HepG2 (cell line): Measurements from ENCODE around the gene KMT2D. TPM values are rescaled to one million over a fixed set of nuclear protein-coding genes. Genes with fewer than 3 reads are reported as not detected.

Experiments used
- ATAC-seq: fragments of 200-7000 bp; cut with Tn5 transposase; 3 replicates; pipeline ENCODE4 v1.9.1; 2020; ENCODE audit warnings: mild to moderate bottlenecking, moderate library complexity
- BruUV-seq: library from RNA; stranded (reverse); fragments of 400-500 nt; replicated peaks from 2 replicates; lab custom pipeline; 2021; lab: Mats Ljungman, UMichigan
- CTCF ChIA-PET: fragments of 300-600 bp; formaldehyde crosslinking; extraction: SDS; loops from one replicate; lab custom pipeline; 2021; ENCODE audit warnings: low total read pairs, inconsistent platforms, low intra/inter-chr PET ratio; lab: Yijun Ruan, JAX
- POLR2A ChIA-PET: fragments of 350-600 bp; sonication (Branson Sonifier 250); formaldehyde crosslinking; loops from one replicate; lab custom pipeline; 2020; ENCODE audit warnings: antibody characterized with exemption, inconsistent platforms; lab: Yijun Ruan, JAX
- DNase-seq: peaks from one replicate; pipeline ENCODE4 v3.0.0-alpha.2; 2015; ENCODE audit warnings: low spot score
- FAIRE-seq: peaks from 3 replicates; lab custom pipeline; 2011; peaks lifted over from hg19 to GRCh38; lab: Jason Lieb, UNC
- H2AFZ ChIP-seq: one replicate; pipeline ENCODE4 v1.6.1; 2011; ENCODE audit warnings: low read length, inconsistent platforms
- H3K27ac ChIP-seq: fragments of 300-600 bp; 3 replicates; pipeline ENCODE4 v1.8.0; 2011; ENCODE audit warnings: mixed run types, mild to moderate bottlenecking, mixed read lengths, low read length, inconsistent platforms; ENCODE audit not compliant: insufficient read depth; ENCODE audit errors: extremely low read length
- H3K27me3 ChIP-seq, 2 experiments: fragments of 200-600 bp in 1 of 2; 2 replicates in 1 of 2; 3 replicates in 1 of 2; pipeline versions ENCODE4 v1.6.0 to v1.8.0; 2011; ENCODE audit warnings: low read length in 2 of 2, mild to moderate bottlenecking in 2 of 2, moderate library complexity in 2 of 2, inconsistent platforms in 1 of 2; ENCODE audit not compliant: insufficient read depth in 2 of 2, control insufficient read depth in 1 of 2
- H3K36me3 ChIP-seq, 2 experiments: fragments of 200-600 bp in 1 of 2; replicated peaks in 1 of 2; 2 replicates in 1 of 2; 3 replicates in 1 of 2; pipeline versions ENCODE4 v1.5.1 to v1.8.0; 2011; ENCODE audit warnings: low read length in 2 of 2, inconsistent platforms in 1 of 2; ENCODE audit not compliant: insufficient read depth in 2 of 2, control insufficient read depth in 1 of 2
- H3K4me1 ChIP-seq: 2 replicates; pipeline ENCODE4 v1.5.1; 2012; ENCODE audit warnings: low read length, inconsistent platforms; ENCODE audit not compliant: insufficient read depth
- H3K4me2 ChIP-seq: 2 replicates; pipeline ENCODE4 v1.6.0; 2011; ENCODE audit warnings: low read depth, low read length, inconsistent platforms
- H3K4me3 ChIP-seq, 3 experiments: fragments of 200-600 bp in 1 of 3; sonication (generic), shearing (Covaris generic) in 1 of 3; replicated peaks in 1 of 3; 2 replicates each; pipeline ENCODE4 v1.5.1; 2011 to 2016; ENCODE audit warnings: low read length in 3 of 3, inconsistent platforms in 2 of 3, low read depth in 2 of 3, mild to moderate bottlenecking in 2 of 3, control low read depth in 1 of 3, mixed read lengths in 1 of 3; ENCODE audit not compliant: insufficient read depth in 1 of 3
- H3K79me2 ChIP-seq: one replicate; pipeline ENCODE4 v1.6.1; 2011; ENCODE audit warnings: low read length, inconsistent platforms; ENCODE audit not compliant: insufficient read depth
- H3K9ac ChIP-seq: 2 replicates; pipeline ENCODE4 v1.6.0; 2011; ENCODE audit warnings: mild to moderate bottlenecking, low read depth, low read length, inconsistent platforms; ENCODE audit not compliant: insufficient read depth
- H3K9me3 ChIP-seq: 2 replicates; pipeline ENCODE4 v1.5.1; 2012; ENCODE audit warnings: mild to moderate bottlenecking, low read length
- H4K20me1 ChIP-seq: 2 replicates; pipeline ENCODE4 v1.6.0; 2011; ENCODE audit warnings: inconsistent platforms, mild to moderate bottlenecking, low read length, moderate library complexity; ENCODE audit not compliant: insufficient read depth
- AKAP8 ChIP-seq: sonication (generic); formaldehyde crosslinking; IDR thresholded peaks from 2 replicates; pipeline ENCODE4 v1.5.1; 2020; ENCODE audit warnings: mild to moderate bottlenecking, missing genetic modification reagents
- ARNTL ChIP-seq: sonication (generic); formaldehyde crosslinking; IDR thresholded peaks from 2 replicates; pipeline ENCODE4 v1.4.0; 2020; ENCODE audit warnings: mild to moderate bottlenecking, missing genetic modification reagents
- ATF1 ChIP-seq: IDR thresholded peaks from 2 replicates; pipeline ENCODE4 v1.6.1; 2016; ENCODE audit warnings: mild to moderate bottlenecking, control low read depth
- ATF3 ChIP-seq: sonication (generic); formaldehyde crosslinking; IDR thresholded peaks from 2 replicates; pipeline ENCODE4 v1.4.0; 2020; ENCODE audit warnings: missing genetic modification reagents
- EHMT2 ChIP-seq: fragments of 200-600 bp; sonication (generic); IDR thresholded peaks from 2 replicates; pipeline ENCODE4 v1.7.0; 2017; ENCODE audit warnings: antibody characterized with exemption, low read depth, low read length, borderline replicate concordance
- HMG20B ChIP-seq: conservative IDR thresholded peaks from 2 replicates; pipeline ENCODE4 v1.6.1; 2016; ENCODE audit warnings: missing genetic modification reagents, missing compliant biosample characterization
- NFKBIZ ChIP-seq: IDR thresholded peaks from 2 replicates; pipeline ENCODE4 v1.6.1; 2018; ENCODE audit warnings: missing genetic modification reagents, missing compliant biosample characterization
- PRPF4 ChIP-seq: fragments of 200-400 bp; formaldehyde crosslinking; IDR thresholded peaks from 2 replicates; pipeline ENCODE4 v1.6.1; 2016; ENCODE audit warnings: low read length, low read depth; ENCODE audit not compliant: poor library complexity, severe bottlenecking
- RBM22 ChIP-seq: fragments of 200-400 bp; formaldehyde crosslinking; optimal IDR thresholded peaks from 2 replicates; pipeline ENCODE3; 2017; ENCODE audit warnings: mild to moderate bottlenecking, low read length, moderate library complexity
- TBL1XR1 ChIP-seq: fragments of 150-350 bp; IDR thresholded peaks from 2 replicates; pipeline ENCODE4 v1.6.1; 2014; ENCODE audit warnings: borderline replicate concordance, low read length; ENCODE audit not compliant: partially characterized antibody
- ZNF101 ChIP-seq: sonication (generic); formaldehyde crosslinking; IDR thresholded peaks from 2 replicates; pipeline ENCODE4 v1.4.0; 2020; ENCODE audit warnings: mild to moderate bottlenecking, low read depth, missing genetic modification reagents, borderline replicate concordance
- ZSCAN21 ChIP-seq: sonication (generic); formaldehyde crosslinking; IDR thresholded peaks from 2 replicates; pipeline ENCODE4 v1.8.0; 2022; ENCODE audit warnings: mild to moderate bottlenecking, missing genetic modification reagents, moderate library complexity, borderline replicate concordance
- ZSCAN9 ChIP-seq: IDR thresholded peaks from 2 replicates; pipeline ENCODE4 v1.6.1; 2016; ENCODE audit warnings: borderline replicate concordance
- WGBS: methylation state at CpG from one replicate; pipeline ENCODE4 v1.1.6; 2017; ENCODE audit warnings: low lambda C conversion rate; 5-methylcytosine and 5-hydroxymethylcytosine counted together
- in situ Hi-C: cut with HindIII; loops from 2 replicates; pipeline ENCODE4 v1.10.0; 2017; ENCODE audit warnings: low pct_unique_long_range_greater_than_20kb; ENCODE audit not compliant: extremely low pct_ligation_motif_present
- intact Hi-C: fragments of 100-400 bp; cut with micrococcal nuclease; formaldehyde crosslinking; loops from one replicate; pipeline ENCODE4 v1.10.0; 2022; ENCODE audit not compliant: unreplicated experiment
- polyA plus RNA-seq, 8 experiments: library from polyadenylated mRNA; depleted of rRNA in 3 of 8; stranded (reverse) in 7 of 8; unstranded in 1 of 8; fragments of >200 nt; fragmentation: Illumina TruSeq in 4 of 8; extraction: Trizol in 4 of 8; gene quantifications; 2 replicates each; pipeline versions ENCODE4 v1.2.1 to v1.2.3, GENCODE V29; 2011 to 2016; ENCODE audit warnings: low read depth in 4 of 8, missing spikeins in 1 of 8, mixed read lengths in 1 of 8; ENCODE audit not compliant: insufficient read depth in 1 of 8
- total RNA-seq, 5 experiments: library from RNA; depleted of rRNA; stranded (reverse); fragments of >200 nt; fragmentation: Illumina TruSeq; extraction: Trizol; gene quantifications; 2 replicates each; pipeline ENCODE4 v1.2.3, GENCODE V29; 2016; ENCODE audit warnings: low read depth in 1 of 5
- TF ChIP-seq, protein P1 (sequence below): IDR thresholded peaks from 2 replicates; pipeline ENCODE4 v1.6.1; 2018; ENCODE audit warnings: missing genetic modification reagents, mild to moderate bottlenecking, missing compliant biosample characterization

KMT2D gene
- total and polyA plus RNA-seq, 2 of the 13 experiments (the other 11 are each of a cell fraction or from before 2014, with no cell fraction given): 8.1 to 10.4 TPM

- Histone ChIP-seq H3K27me3 (no peaks in the 10 kb centered on the region), H4K20me1 (peaks cover 41% of the 10 kb centered on the region), H3K27ac (no peak overlapping the region), H3K4me3 (no peak overlapping the region)
- POLR2A ChIA-PET: no interaction called here
- 97% methylated on average over 15 of the region's 16 CpGs for WGBS
- TF ChIP-seq EHMT2 (no peak), RBM22 (no peak), NFKBIZ (no peak), TBL1XR1 (no peak), ZSCAN21 (CRISPR knock-in tag) (no peak), ZSCAN9 (no peak), ZNF101 (CRISPR knock-in tag) (no peak), HMG20B (CRISPR knock-in tag) (no peak), ARNTL (no peak), PRPF4 (no peak), AKAP8 (no peak), ATF1 (CRISPR knock-in tag) (no peak), ATF3 (CRISPR knock-in tag) (no peak)
- TF ChIP-seq, protein P1, sequence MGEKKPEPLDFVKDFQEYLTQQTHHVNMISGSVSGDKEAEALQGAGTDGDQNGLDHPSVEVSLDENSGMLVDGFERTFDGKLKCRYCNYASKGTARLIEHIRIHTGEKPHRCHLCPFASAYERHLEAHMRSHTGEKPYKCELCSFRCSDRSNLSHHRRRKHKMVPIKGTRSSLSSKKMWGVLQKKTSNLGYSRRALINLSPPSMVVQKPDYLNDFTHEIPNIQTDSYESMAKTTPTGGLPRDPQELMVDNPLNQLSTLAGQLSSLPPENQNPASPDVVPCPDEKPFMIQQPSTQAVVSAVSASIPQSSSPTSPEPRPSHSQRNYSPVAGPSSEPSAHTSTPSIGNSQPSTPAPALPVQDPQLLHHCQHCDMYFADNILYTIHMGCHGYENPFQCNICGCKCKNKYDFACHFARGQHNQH (CRISPR knock-in tag): no peak
- TF ChIP-seq, all 625 proteins: peak for 0
- FAIRE-seq: no peak
- no peak overlapping the region for H2AFZ ChIP-seq
- no TSS peak for BruUV-seq
- intact Hi-C loops: no loop called here
- no peak for DNase-seq
- CTCF ChIA-PET: no interaction called here
- in situ Hi-C loops: no loop called here
- no peak overlapping the region for H3K4me2 ChIP-seq
- H3K36me3 ChIP-seq: peaks cover 61 to 82% of the 10 kb centered on the region in 2 experiments
- peaks cover 31% of the 10 kb centered on the region for H3K79me2 ChIP-seq
- no peak overlapping the region for H3K9ac ChIP-seq
- ATAC-seq: no peak
- H3K9me3 ChIP-seq: no peaks in the 10 kb centered on the region
- peaks cover 29% of the 10 kb centered on the region for H3K4me1 ChIP-seq
Observed at GRCh38 chr12:49052451-49053208, 8.0 kb downstream of the KMT2D start.
